Measurements from ENCODE around the gene ST6GAL1.

DNA sequence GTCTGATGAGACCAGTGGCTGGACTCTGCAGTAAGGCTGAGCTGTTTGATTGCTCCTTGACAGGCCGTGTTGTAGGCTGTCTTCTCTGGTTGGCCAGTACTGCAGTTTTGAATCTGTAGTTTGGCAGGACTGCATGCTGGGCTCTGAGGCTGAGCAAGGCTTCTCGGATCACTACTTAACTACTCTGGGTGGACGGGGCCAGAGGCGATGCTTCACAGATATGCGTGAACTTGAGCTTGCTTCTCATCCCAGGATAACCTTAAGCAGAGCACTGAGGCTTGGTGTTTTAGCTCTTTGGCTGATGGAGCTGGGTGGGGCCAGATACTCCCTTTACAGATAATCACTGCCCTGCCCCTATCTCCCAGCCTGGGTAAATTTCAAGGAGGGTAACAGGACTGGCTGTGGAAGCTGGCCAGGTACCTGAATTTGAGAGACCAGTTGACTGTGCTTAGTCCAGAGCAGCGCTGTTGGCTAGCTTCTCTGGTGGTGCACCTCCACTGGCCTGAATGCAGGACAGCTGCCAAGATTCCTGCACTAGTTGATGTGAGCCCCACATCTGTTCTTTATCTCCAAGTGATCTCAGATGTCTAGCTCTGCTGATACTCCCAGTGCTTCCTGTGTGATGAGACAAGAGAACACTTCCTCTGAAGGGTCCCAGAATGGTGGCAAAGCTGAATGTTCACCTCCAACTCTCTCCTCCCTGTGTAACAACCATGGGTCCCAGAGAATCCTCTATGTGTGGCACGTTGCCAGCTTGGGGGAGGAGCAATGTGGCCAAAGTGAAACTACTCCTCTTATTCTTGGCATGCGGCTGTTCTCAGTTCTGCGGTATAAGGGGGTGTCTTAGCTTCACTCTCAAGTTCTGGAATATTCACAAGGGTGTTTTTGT lies 171.1 kb downstream of the ST6GAL1 start:
- TF ChIP-seq SIN3A (IDR thresholded peaks at IDR 0.05; ENCODE audit: borderline replicate concordance, insufficient read depth, low read length), result no peak
- TF ChIP-seq POLR2AphosphoS5 (IDR thresholded peaks at IDR 0.05; ENCODE audit: low read depth, low read length), result no peak
- no peak for TF ChIP-seq FOXP2 (optimal IDR thresholded peaks at IDR 0.05; ENCODE audit: borderline replicate concordance, extremely low read depth, extremely low read length, insufficient read depth)
- no peak for TF ChIP-seq TAF1 (IDR thresholded peaks at IDR 0.05; ENCODE audit: borderline replicate concordance, insufficient read depth, low read length)

All from PFSK-1 (cell line).